ENCODE measurements around the gene RAP1GAP2.
A peak's percentile ranks its signal among the peaks of the same experiment; 100 is the strongest.

RAP1GAP2 gene

DNA sequence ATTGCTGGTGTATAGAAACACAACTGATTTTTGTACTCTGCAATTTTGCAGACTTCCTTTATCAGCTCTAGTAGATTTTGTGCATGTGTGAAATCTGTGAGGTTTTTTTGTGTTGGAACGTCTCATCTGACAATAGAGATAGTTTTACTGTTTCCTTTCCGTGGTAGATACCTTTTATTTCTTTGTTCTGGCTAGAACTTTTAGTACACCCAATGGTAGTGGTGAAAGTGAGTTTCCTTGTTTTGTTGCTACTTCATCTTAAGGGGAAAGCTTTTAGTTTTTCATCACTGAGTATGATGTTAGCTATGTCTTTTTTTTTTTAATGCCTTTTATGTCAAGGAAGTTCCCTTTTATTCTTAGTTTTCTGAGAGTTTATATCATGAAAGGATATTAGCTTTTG is 149.1 kb downstream of the RAP1GAP2 start:
- DNase-seq (ENCODE audit: low read depth, low spot score) = no peak

DNA sequence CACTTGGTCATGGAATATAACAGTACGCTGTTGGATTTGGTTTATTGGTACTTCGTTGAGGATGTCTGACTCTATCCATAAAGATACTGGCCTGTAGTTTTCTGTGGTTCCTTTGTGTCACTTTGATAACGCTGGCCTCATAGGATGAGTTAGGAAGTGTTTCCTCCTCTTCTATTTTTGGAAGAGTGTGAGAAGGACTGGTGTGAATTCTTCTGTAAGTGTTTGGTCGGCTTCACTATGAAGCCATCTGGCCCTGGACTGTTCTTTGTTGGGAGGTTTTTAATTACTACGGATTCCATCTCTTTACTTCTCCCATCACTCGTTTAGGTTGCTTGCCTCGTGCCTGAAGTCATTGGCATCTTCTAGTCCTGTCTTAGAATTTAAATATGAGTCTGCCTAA is 149.9 kb downstream of the RAP1GAP2 start:
- DNase-seq (ENCODE audit: low read depth, low spot score) = no peak

- no peak for DNase-seq (ENCODE audit: low read depth, low spot score)
Observed at GRCh38 chr17:2947588-2947950, 151.3 kb downstream of the RAP1GAP2 start.

GRCh38 chr17:2947996-2948550 is 151.8 kb downstream of the RAP1GAP2 start:
- no peak for DNase-seq (ENCODE audit: low read depth, low spot score)

DNA sequence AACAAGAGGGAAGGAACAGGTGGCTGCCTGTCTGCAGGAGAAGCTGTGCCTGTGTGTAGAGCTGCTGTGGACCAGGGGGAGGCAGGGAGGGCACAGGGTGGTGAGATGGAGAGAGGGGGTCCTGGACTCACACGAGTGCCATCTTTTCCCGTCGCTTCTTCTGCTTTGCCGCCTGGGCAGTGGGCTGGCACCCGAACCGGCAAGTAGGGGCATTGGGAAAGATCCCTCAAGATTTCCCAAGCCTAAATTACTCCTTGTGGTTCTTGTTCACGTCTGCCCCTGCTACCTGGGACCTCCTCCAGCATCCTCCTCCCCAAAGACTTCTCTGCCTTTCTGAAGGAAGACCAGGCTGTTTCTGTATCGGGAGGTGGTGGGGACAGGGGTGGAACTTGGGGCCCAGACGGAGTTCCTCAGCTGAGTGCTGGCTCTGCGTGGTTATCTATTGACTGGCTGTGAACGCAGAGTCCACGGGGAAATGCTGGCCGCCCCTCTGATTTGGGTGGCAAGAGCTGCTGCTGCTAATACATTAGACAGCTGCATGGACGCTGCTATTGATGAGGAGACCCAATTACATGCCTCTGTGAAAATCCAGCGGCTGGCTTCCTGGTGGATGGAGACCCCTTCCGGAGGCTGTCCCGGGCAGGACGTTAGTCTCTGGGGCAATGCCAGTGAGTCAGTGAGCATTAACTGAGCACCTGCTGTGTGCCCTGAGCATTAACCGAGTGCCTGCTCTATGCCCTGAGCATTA is 152.7 kb downstream of the RAP1GAP2 start:
- DNase-seq (ENCODE audit: low read depth, low spot score) = no peak

DNA sequence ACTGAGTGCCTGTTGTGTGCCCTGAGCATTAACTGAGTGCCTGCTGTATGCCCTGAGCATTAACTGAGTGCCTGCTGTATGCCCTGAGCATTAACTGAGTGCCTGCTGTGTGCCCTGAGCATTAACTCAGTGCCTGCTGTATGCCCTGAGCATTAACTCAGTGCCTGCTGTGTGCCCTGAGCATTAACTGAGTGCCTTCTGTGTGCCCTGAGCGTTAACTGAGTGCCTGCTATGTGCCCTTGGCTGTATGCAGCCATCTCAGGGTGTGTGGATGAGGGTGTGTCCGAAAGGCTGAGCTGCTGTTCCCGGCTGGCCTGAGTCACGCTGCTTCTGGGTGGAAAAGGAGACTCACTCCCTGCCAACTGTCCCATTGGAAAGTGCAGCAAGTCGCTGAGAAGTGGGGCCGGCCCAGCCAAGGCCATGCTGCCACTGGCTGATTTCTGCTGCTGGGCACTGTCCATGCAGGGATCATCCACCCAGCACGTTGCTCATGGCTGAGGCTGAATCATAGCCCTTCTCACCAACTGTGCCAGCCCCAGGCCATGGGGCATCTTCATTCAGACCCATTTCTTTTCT is 153.3 kb downstream of the RAP1GAP2 start:
- DNase-seq (ENCODE audit: low read depth, low spot score) = no peak

DNA sequence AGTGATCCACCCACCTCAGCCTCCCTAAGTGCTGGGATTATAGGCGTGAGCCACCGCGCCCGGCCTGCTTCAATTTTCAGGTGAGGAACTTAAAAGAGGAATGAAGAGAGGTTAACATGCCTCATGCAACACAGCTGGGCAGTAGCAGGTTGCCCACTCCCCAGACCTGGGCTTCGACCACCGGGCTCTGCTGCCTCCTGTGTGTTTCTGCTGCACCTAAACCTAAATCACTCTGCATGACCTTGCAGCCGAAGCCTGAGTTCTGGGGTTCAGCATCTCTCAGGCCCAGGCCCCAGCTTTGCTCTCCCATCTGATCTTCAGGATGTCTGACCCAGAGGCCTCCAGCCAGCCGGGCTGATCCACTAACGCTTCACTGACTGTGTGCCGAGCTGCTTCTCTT is 154.6 kb downstream of the RAP1GAP2 start:
- DNase-seq (ENCODE audit: low read depth, low spot score) = no peak

DNA sequence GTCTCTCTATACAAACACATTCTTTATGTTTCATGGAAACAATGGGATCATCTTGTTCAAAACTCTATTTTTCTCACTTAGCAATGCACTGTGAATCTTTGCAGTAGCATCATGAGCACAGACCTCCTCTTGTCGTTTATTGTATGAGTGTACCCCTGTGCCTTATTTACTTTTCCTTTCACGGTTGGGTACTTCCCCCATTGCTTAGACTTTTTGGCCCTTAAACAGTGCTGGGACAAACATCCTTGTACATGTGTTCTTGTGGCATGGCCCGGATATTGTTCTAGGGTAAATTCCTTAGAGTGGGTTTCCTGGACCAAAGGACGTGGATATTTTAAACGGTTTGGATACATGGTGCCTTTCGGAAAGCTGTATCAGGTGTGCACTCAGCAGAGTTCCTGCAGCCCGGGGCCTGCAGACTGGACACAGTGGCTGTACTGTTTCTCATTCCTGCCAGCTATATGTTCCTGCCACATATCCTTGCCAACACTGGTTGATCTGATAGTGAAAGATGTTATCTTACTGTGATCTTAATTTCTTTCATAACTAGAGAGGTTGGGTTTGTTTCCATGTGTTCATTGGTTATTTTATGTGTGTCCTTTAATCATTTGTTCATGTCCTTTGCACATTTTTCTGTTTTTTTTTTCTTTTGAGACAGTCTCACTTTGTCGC is 156.1 kb downstream of the RAP1GAP2 start:
- DNase-seq (ENCODE audit: low read depth, low spot score) = no peak

DNA sequence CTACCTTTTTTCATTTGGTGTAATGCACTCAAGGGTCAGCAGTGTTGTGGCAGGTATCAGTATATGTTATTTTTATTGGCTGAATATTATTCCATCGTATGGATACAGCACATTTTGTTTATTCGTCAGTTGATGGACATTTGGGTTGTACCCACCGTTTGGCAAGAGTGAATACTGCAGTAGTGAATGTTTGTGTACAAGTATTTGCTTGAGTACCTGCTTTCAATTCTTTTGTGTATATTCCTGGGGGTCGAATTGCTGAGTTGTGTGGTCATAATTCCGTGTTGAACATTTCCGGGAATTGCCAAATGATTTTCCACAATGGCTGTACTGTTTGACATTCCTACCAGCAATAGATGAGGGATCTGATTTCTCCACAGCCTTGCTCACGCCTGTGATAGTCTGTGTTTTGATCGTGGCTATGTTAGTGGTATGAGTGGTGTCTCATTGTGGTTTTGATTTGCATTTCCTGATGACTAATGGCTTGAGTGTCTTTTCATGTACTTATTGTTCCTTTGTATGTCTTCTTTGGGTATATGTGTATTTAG is 158.7 kb downstream of the RAP1GAP2 start:
- DNase-seq (ENCODE audit: low read depth, low spot score) = no peak

GRCh38 chr17:2955931-2956582 is 159.8 kb downstream of the RAP1GAP2 start:
- DNase-seq (ENCODE audit: low read depth, low spot score) = no peak

- no peak for DNase-seq (ENCODE audit: low read depth, low spot score)
Observed at GRCh38 chr17:2957631-2958286, 161.5 kb downstream of the RAP1GAP2 start.

DNA sequence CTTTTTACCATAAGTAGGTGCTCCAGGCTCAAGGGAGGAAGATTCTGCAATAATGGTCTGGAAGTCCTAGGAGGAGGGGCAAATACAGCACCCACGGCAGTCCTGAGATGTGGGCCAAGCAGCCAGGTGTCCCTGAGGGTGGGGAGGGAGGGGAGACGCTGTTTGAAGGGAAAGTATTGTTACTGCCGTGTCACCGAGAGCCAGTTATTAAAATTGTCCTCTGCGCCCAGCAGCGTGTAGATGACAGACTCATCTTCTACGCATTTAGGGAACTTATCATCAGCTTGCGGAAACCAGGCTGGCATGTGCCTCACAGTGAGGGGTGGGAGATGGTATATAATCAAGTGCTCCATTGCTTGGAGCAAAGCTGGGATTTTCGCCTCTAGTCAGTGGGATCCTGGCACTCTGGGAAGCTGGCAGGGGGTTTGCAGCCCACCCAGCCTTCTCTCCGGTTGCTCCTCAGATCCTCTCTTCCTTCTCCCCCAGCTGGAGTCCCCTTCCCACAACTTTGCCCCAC is 162.5 kb downstream of the RAP1GAP2 start:
- DNase-seq (ENCODE audit: low read depth, low spot score) = no peak

DNA sequence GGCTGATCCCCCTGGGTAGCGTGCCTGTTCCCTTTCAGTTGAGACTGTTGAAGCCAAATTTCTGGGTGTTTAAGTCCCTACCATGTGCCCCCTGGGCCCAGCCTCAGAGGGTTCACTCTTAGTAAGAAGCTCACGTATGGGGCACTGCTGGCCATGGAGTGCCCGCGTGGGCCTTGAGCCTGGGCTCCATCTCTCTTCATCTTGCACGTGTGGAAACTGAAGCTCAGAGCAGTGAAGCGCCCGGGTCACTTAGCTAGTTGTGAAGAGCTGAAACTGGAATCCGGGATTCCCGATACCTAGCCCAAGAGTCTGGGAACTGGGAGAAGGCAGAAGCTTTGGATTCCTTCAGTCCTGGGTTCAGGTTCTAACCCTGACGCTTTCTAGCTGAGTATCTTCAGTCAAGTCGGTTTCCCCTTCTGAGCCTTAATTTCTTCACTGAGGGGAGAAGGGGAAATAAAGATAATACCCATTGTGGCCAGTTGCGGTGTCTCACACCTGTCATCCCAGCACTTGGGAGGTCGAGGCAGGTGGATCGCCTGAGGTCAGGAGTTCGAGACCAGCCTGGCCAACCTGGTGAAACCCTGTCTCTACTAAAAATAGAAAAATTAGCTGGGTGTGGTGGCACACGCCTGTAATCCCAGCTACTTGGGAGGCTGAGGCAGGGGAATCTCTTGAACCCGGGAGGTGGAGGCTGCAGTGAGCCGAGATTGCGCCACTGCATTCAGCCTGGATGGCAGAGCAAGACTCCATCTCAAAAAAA is 163.3 kb downstream of the RAP1GAP2 start:
- no peak for DNase-seq (ENCODE audit: low read depth, low spot score)

GRCh38 chr17:2961446-2961845 is 165.2 kb downstream of the RAP1GAP2 start:
- DNase-seq (ENCODE audit: low read depth, low spot score) = no peak

GRCh38 chr17:2962236-2962635 is 166.0 kb downstream of the RAP1GAP2 start:
- DNase-seq (ENCODE audit: low read depth, low spot score) = no peak

GRCh38 chr17:2962729-2963128 is 166.5 kb downstream of the RAP1GAP2 start:
- no peak for DNase-seq (ENCODE audit: low read depth, low spot score)

DNA sequence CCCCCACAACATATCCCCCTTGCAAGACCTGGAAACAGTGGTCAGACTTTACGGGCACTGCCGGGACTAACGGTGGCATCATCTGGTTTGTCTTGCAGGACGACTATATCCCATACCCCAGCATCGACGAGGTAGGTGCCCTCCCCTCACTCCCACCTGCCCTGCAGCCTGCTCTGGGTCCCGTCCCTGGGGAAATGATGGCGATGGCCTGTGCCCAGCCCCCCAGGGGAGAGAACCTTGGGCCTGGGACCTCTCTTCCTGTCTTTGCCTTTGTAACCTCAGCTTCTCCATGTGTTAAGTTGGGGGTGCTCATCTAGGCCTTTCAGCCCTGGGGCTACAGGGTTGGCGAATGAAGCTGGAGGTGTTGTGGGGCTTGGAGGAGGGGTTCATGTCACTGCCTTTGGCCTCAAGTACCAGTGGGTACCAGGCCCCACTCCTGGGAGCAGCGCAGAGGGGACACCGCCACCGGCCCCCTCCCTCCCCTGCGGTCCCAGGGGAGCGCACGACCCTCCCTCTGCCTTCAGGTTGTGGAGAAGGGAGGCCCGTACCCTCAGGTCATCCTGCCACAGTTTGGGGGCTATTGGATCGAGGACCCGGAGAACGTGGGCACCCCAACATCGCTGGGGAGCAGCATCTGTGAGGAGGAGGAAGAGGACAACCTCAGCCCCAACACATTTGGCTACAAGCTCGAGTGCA is 167.2 kb downstream of the RAP1GAP2 start:
- no peak for DNase-seq (ENCODE audit: low read depth, low spot score)

GRCh38 chr17:2964028-2964356 is 167.8 kb downstream of the RAP1GAP2 start:
- no peak for DNase-seq (ENCODE audit: low read depth, low spot score)

GRCh38 chr17:2964370-2964769 is 168.1 kb downstream of the RAP1GAP2 start:
- no peak for DNase-seq (ENCODE audit: low read depth, low spot score)

- DNase-seq (ENCODE audit: low read depth, low spot score) = peak; percentile 42
Observed at GRCh38 chr17:2964831-2965230, 168.6 kb downstream of the RAP1GAP2 start.

All from ELF-1 (cell line).